Left ventricle myocardium inferior (tissue), 1 donor: Measurements from ENCODE around the gene NFE2L2. TPM values are rescaled to one million over a fixed set of nuclear protein-coding genes. Genes with fewer than 3 reads are reported as not detected.
"Not testable (repeated sequence)": the region's sequence is repeated elsewhere in the genome, so short reads cannot be mapped to it uniquely, and the experiment has no call there.

Experiments used
- DNase-seq: peaks from one replicate; pipeline ENCODE4 v3.0.0-alpha.2; 2020
- H3K27ac ChIP-seq: fragments of 200-600 bp; replicated peaks from 2 replicates; pipeline ENCODE4 v1.8.0; 2021
- H3K27me3 ChIP-seq: fragments of 200-600 bp; 2 replicates; pipeline ENCODE4 v1.8.0; 2021; ENCODE audit warnings: low read depth
- H3K36me3 ChIP-seq: fragments of 200-600 bp; 2 replicates; pipeline ENCODE4 v1.8.0; 2021
- H3K4me1 ChIP-seq: fragments of 200-600 bp; 2 replicates; pipeline ENCODE4 v1.8.0; 2021
- H3K4me3 ChIP-seq: fragments of 200-600 bp; 2 replicates; pipeline ENCODE4 v1.8.0; 2021; ENCODE audit warnings: mild to moderate bottlenecking, moderate library complexity
- H3K9me3 ChIP-seq: fragments of 200-600 bp; replicated peaks from 2 replicates; pipeline ENCODE4 v1.8.0; 2021
- intact Hi-C: fragments of 100-400 bp; cut with micrococcal nuclease; formaldehyde crosslinking; loops from one replicate; pipeline ENCODE4 v1.11.0; 2022
- total RNA-seq: library from RNA; stranded (reverse); fragmentation: NEBNext Ultra II Directional; extraction: Animal tissue kit (Norgen Biotek cat#: 25700); gene quantifications from one replicate; pipeline ENCODE4 v1.2.1, GENCODE V29; 2021
- TF ChIP-seq, protein P1 (sequence below): fragments of 200-600 bp; IDR thresholded peaks from 2 replicates; pipeline ENCODE4 v1.8.0; 2021; ENCODE audit warnings: antibody characterized with exemption, mild to moderate bottlenecking, borderline replicate concordance
- donor health status: DM: no; HTN: yes; CAD: no; lungs with severe emphysema.

Gene NFE2L2
- total RNA-seq, 1 donor from 2014 or later: 50.7 TPM

DNA sequence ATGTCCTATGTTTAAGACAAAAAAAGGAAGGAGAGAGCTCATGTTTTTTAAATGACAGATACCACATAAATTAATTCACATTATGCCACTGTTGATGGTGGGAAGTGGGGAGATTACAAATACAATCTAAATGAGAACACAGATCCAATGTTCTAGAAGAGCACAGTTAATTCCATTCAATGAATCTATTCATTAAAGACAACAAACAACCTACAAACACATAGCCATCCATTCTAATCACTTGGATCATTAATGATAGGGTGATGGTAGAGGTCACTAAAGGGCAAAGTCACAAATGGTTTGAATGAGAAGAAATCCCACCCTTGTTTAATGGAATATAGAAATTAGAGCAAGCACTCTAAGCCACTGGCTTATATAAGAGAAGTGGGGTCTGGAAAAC, 30.3 kb downstream of the NFE2L2 start:
- TF ChIP-seq, protein P1, sequence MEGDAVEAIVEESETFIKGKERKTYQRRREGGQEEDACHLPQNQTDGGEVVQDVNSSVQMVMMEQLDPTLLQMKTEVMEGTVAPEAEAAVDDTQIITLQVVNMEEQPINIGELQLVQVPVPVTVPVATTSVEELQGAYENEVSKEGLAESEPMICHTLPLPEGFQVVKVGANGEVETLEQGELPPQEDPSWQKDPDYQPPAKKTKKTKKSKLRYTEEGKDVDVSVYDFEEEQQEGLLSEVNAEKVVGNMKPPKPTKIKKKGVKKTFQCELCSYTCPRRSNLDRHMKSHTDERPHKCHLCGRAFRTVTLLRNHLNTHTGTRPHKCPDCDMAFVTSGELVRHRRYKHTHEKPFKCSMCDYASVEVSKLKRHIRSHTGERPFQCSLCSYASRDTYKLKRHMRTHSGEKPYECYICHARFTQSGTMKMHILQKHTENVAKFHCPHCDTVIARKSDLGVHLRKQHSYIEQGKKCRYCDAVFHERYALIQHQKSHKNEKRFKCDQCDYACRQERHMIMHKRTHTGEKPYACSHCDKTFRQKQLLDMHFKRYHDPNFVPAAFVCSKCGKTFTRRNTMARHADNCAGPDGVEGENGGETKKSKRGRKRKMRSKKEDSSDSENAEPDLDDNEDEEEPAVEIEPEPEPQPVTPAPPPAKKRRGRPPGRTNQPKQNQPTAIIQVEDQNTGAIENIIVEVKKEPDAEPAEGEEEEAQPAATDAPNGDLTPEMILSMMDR: no peak
- Histone ChIP-seq H3K4me1 (peaks cover 88% of the 10 kb centered on the region), H3K36me3 (peaks cover 56% of the 10 kb centered on the region), H3K9me3 (no peaks in the 10 kb centered on the region), H3K27ac (peak overlapping the region; percentile 87), H3K4me3 (no peak overlapping the region), H3K27me3 (no peaks in the 10 kb centered on the region)
- intact Hi-C loops: no loop called here
- no peak for DNase-seq

DNA sequence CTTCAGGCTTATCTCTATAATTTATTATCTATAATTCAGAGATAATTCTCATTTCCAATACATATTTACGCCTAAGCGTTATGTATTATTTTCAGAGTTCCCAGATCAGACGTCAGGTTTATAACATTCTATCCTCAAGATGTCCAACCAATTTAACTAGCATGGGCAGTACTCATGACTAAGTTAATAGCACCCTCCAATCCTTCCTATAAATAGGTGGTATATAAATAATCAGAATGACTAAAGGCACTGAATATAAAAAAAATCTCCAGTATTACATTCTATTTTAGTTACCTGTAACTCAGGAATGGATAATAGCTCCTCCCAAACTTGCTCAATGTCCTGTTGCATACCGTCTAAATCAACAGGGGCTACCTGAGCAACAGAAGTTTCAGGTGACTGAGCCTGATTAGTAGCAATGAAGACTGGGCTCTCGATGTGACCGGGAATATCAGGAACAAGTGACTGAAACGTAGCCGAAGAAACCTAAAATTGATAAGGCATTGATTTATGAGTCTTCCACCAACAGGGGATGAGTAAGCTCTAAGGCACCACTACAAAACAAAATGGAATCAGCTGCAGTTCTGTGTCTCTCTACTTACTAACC, 32.3 kb downstream of the NFE2L2 start:
- Histone ChIP-seq H3K27ac (peak overlapping the region; percentile 32), H3K4me1 (peaks cover 82% of the 10 kb centered on the region), H3K27me3 (no peaks in the 10 kb centered on the region), H3K4me3 (no peak overlapping the region), H3K9me3 (no peaks in the 10 kb centered on the region), H3K36me3 (peaks cover 59% of the 10 kb centered on the region)
- TF ChIP-seq, protein P1: no peak
- intact Hi-C loops: no loop called here
- DNase-seq: no peak

DNA sequence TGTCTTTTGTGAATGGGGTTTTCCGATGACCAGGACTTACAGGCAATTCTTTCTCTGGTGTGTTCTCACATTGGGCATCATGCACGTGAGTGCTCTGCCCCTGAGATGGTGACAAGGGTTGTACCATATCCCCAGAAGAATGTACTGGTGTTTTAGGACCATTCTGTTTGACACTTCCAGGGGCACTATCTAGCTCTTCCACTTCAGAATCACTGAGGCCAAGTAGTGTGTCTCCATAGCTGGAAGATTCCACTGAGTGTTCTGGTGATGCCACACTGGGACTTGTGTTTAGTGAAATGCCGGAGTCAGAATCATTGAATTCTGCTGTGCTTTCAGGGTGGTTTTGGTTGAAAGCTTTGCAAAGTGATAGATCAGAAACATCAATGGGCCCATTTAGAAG, 33.3 kb downstream of the NFE2L2 start:
- Histone ChIP-seq H3K27me3 (no peaks in the 10 kb centered on the region), H3K4me1 (peaks cover 77% of the 10 kb centered on the region), H3K27ac (peak overlapping the region; percentile 10), H3K36me3 (peaks cover 59% of the 10 kb centered on the region), H3K9me3 (no peaks in the 10 kb centered on the region), H3K4me3 (no peak overlapping the region)
- TF ChIP-seq, protein P1: no peak
- no peak for DNase-seq
- intact Hi-C loops: no loop called here

DNA sequence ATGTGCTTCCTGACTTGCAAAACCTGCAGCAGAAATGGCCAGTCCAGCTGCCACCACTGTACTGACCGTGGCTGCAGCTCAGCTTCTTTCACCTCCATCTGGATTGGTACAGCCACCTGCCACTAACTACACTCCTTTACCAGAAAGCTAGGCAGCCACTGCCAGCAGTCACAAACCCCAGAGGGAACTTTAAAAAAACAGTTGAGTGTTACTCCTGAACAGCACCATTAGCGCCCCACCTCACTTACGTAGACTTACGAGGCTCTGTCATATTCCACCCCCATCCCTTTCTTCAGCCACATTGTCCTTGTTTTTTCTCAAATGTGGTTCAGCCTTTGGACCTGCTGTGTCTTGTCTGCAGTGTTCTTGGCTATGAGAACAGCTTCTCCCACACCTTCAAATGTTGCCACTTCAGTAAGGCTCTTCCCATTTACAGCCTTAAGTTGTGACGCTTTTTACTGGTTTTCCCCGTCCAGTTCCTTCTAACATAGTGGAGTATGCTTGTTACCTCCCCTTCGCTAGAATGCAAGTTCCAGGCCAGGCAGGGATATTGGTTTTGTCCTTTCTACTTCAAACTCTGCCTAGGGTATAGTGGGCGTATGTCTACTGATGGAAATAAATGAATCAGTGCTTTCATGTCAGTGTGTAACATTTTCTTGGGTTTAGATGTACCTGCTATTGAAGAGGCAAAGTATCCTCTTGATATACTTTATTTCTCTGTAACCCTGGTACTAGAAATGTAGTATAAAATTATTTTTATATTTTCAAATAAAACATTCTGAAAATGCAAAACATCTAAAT, 34.9 kb downstream of the NFE2L2 start:
- intact Hi-C loops: no loop called here
- Histone ChIP-seq H3K27ac (no peak overlapping the region), H3K4me1 (peaks cover 60% of the 10 kb centered on the region), H3K4me3 (no peak overlapping the region), H3K9me3 (no peaks in the 10 kb centered on the region), H3K36me3 (peaks cover 61% of the 10 kb centered on the region), H3K27me3 (no peaks in the 10 kb centered on the region)
- DNase-seq: no peak
- TF ChIP-seq, protein P1: no peak

DNA sequence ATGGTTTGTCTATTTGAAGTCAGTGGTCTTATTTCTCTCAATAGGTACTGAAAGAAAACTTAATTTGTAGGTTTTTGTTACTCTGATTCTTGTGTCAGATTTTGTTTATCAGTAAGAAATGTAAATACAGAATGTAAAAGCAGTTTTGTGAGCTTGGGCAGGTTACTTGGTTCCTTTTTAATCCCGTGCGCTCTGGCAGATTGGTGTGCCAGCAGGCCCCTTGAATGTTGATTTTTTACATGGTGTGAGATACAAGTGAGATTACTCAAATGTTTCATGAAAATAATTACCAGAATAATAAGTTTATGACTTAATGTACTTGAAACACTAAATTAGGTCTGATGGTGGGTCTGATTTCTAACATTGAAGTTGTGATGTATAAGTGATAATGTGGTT, 38.6 kb downstream of the NFE2L2 start:
- intact Hi-C loops: no loop called here
- Histone ChIP-seq H3K36me3 (peaks cover 66% of the 10 kb centered on the region), H3K9me3 (no peaks in the 10 kb centered on the region), H3K27me3 (no peaks in the 10 kb centered on the region), H3K4me1 (peaks cover 36% of the 10 kb centered on the region), H3K4me3 (no peak overlapping the region), H3K27ac (no peak overlapping the region)
- no peak for DNase-seq
- TF ChIP-seq, protein P1: no peak

DNA sequence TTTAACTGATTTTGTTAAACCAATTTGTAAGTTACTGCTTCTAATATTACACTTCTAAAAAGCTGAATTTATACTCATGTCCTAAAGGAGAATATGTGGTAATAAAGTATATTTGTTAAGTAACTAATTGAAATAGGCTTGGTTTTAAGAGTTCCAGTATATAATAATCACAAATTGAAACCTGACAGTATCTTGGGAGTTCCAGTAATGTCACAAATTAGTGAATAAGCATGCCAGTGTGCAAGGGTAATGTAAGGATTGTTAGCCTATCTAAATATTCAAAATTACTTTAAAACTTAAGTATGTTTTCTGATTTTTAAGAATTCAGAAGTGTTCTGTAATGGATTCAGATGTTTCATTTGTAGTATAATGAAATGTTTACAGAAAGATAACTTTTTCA, 41.1 kb downstream of the NFE2L2 start:
- intact Hi-C loops, H3K27me3 ChIP-seq, H3K9me3 ChIP-seq, H3K4me3 ChIP-seq, DNase-seq, H3K27ac ChIP-seq: not testable (repeated sequence)
- H3K36me3 ChIP-seq: peaks cover 70% of the 10 kb centered on the region
- peaks cover 47% of the 10 kb centered on the region for H3K4me1 ChIP-seq
